Mucosa of descending colon (tissue), 3 donors: ENCODE data around the gene QRICH1. TPM values are rescaled to one million over a fixed set of nuclear protein-coding genes. Genes with fewer than 3 reads are reported as not detected.

Source experiments
- ATAC-seq: fragments of 200-7000 bp; cut with Tn5 transposase; one replicate; pipeline ENCODE4 v1.9.1; 2020; ENCODE audit warnings: mild to moderate bottlenecking, moderate library complexity
- DNase-seq, 3 donors: peaks; one replicate each; pipeline ENCODE4 v3.0.0-alpha.2; 2020
- H3K36me3 ChIP-seq: fragments of 200-600 bp; one replicate; pipeline ENCODE4 v1.8.0; 2021; ENCODE audit warnings: low read depth, mild to moderate bottlenecking
- H3K4me1 ChIP-seq: fragments of 200-600 bp; one replicate; pipeline ENCODE4 v1.8.0; 2021; ENCODE audit warnings: low read depth, mild to moderate bottlenecking
- H3K4me3 ChIP-seq: fragments of 200-600 bp; one replicate; pipeline ENCODE4 v1.8.0; 2021; ENCODE audit warnings: mild to moderate bottlenecking
- H3K9me3 ChIP-seq: fragments of 200-600 bp; one replicate; pipeline ENCODE4 v1.8.0; 2021; ENCODE audit warnings: mild to moderate bottlenecking
- CTCF ChIP-seq: fragments of 200-600 bp; IDR thresholded peaks from one replicate; pipeline ENCODE4 v1.8.0; 2022; ENCODE audit warnings: antibody characterized with exemption, mild to moderate bottlenecking
- intact Hi-C, 2 donors: fragments of 100-400 bp; cut with DNase I in 1 of 2; cut with micrococcal nuclease in 1 of 2; formaldehyde crosslinking; loops; one replicate each; pipeline versions ENCODE4 v1.11.0 to v1.11.1; 2022; cut with DNase I, micrococcal nuclease
- total RNA-seq, 3 donors: library from RNA; stranded (reverse); fragmentation: NEBNext Ultra II Directional in 2 of 3; extraction: Animal tissue kit (Norgen Biotek cat#: 25700) in 2 of 3; gene quantifications; one replicate each; pipeline versions ENCODE4 v1.2.1 to v1.2.4, GENCODE V29; 2021 to 2023
- donor health status: DM: no; HTN: no; CAD: no; lungs with moderate emphysema.
- donor health status: DM: no; HTN: no; CAD: no.
- donor health status: DM: no; HTN: yes; CAD: no.

QRICH1 gene
- total RNA-seq, 3 donors from 2014 or later, result 73.0 to 104 (median 86.1) TPM

GRCh38 chr3:49015765-49016164 is 78.1 kb downstream of the QRICH1 start:
- H3K9me3 ChIP-seq, result no peaks in the 10 kb centered on the region
- TF ChIP-seq CTCF, result no peak
- ATAC-seq (no peak), DNase-seq (no peak)
- peaks cover 24% of the 10 kb centered on the region for H3K4me1 ChIP-seq
- H3K4me3 ChIP-seq, result no peak overlapping the region
- peaks cover 4% of the 10 kb centered on the region for H3K36me3 ChIP-seq
- intact Hi-C loops, result no loop called here

- no peak overlapping the region for H3K4me3 ChIP-seq
- ATAC-seq (no peak), DNase-seq (no peak)
- peaks cover 19% of the 10 kb centered on the region for H3K4me1 ChIP-seq
- no peak for TF ChIP-seq CTCF
- H3K36me3 ChIP-seq, result peaks cover 4% of the 10 kb centered on the region
- no peaks in the 10 kb centered on the region for H3K9me3 ChIP-seq
- intact Hi-C loops, result no loop called here
These were observed 78.8 kb downstream of the QRICH1 start for GRCh38 chr3:49015072-49015471.

- peaks cover 4% of the 10 kb centered on the region for H3K36me3 ChIP-seq
- no peaks in the 10 kb centered on the region for H3K9me3 ChIP-seq
- intact Hi-C loops, result no loop called here
- peaks cover 11% of the 10 kb centered on the region for H3K4me1 ChIP-seq
- no peak overlapping the region for H3K4me3 ChIP-seq
- DNase-seq, result peak; percentile 70 to 81 (median 76)
- peak; percentile 59 for ATAC-seq
- peak; percentile 37 for TF ChIP-seq CTCF
These were observed 79.9 kb downstream of the QRICH1 start for GRCh38 chr3:49013738-49014660.

- ATAC-seq, result no peak
- peaks cover 10% of the 10 kb centered on the region for H3K4me1 ChIP-seq
- TF ChIP-seq CTCF, result no peak
- peaks cover 4% of the 10 kb centered on the region for H3K36me3 ChIP-seq
- intact Hi-C loops, result no loop called here
- no peak overlapping the region for H3K4me3 ChIP-seq
- no peak for DNase-seq
- H3K9me3 ChIP-seq, result no peaks in the 10 kb centered on the region
These were observed 80.6 kb downstream of the QRICH1 start for GRCh38 chr3:49013113-49013737.

GRCh38 chr3:49012441-49013017 is 81.3 kb downstream of the QRICH1 start:
- intact Hi-C loops, result no loop called here
- ATAC-seq, result no peak
- Histone ChIP-seq H3K4me1 (peaks cover 8% of the 10 kb centered on the region), H3K9me3 (no peaks in the 10 kb centered on the region), H3K36me3 (peaks cover 4% of the 10 kb centered on the region), H3K4me3 (no peak overlapping the region)
- TF ChIP-seq CTCF, result no peak
- peak in 1 of 3 donors; percentile 31 for DNase-seq
